ENCODE data around the gene MAP4K2.
"Not testable (repeated sequence)": the region's sequence is repeated elsewhere in the genome, so short reads cannot be mapped to it uniquely, and the experiment has no call there.

The MAP4K2 gene

GRCh38 chr11:64803158-64803845, at the start of gene MAP4K2:
TSS of gene MAP4K2 (minus strand) at chr11:64803214. CDS start at chr11:64803149, 65 bp downstream.
- DNase-seq (ENCODE audit: low read depth in 3 of 3, low spot score in 1 of 3), result peak; percentile 70 to 82 (median 73)

- DNase-seq (ENCODE audit: low read depth in 3 of 3, low spot score in 1 of 3), result no peak
Measured at GRCh38 chr11:64851831-64852351, 48.9 kb upstream of the MAP4K2 start.

DNA sequence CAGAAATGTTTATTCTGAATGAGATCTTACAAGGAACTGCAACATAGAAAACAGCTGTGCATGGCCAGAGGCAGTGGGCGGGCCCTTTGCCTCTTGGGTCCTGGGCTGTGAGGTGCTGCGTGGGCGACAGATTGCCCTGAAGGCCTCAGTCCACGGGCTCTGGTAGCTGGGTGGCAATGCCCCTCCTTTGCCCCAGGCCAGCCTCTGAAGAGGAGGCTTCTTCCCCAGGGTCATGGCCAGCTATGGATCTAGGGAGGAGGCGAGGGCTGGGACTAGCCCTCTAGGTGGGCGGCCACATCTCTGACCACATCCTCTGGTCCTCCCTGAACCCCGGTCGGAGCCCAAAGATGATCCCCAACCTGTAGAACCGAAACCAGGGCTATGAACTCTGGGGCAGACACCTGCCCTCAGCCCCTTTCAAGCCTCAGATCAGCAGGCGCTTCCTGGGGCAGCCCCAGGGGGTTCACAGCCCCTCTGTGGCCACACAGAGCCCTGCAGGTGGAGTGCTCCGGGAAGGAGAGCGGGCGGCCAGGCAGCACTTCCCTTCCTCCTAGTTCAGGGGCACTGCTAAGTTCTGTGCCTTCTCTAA, 48.1 kb upstream of the MAP4K2 start:
- no peak for DNase-seq (ENCODE audit: low read depth in 3 of 3, low spot score in 1 of 3)

DNA sequence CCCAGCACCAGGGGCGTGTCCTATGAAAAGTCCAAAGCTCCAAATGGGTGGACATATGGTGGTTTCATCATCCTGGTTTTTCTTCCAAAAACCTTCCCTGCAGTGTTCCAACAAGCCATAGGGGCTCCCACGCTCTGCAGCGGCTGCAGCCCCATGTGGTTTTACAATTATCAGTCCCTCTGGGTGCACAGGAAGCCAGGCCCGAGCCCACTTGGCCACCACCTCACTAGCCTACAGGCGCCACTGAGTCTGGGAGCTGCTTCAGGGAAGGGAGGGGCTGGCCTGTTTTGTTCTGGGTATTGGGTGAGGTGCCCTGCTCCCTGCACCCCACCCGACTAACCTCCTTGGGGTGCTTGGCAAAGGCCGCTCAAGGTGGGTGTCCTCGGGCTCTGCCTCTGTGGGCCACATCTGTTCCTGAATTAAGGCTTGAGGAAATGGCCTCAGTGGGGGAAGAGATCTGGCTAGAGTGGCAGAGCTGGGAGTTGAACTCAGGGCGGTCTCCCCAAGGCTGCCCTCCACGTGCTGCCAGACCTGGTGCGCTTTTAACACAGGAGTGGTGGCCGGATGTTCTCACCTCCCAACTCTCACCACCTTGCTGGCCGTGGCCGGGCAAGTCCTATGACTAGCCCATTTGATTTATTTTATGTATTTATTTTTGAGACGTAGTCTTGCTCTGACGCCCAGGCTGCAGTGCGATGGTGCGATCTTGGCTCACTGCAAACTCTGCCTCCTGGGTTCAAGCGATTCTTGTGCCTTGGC, 46.8 kb upstream of the MAP4K2 start:
- no peak for DNase-seq (ENCODE audit: low read depth in 3 of 3, low spot score in 1 of 3)

DNA sequence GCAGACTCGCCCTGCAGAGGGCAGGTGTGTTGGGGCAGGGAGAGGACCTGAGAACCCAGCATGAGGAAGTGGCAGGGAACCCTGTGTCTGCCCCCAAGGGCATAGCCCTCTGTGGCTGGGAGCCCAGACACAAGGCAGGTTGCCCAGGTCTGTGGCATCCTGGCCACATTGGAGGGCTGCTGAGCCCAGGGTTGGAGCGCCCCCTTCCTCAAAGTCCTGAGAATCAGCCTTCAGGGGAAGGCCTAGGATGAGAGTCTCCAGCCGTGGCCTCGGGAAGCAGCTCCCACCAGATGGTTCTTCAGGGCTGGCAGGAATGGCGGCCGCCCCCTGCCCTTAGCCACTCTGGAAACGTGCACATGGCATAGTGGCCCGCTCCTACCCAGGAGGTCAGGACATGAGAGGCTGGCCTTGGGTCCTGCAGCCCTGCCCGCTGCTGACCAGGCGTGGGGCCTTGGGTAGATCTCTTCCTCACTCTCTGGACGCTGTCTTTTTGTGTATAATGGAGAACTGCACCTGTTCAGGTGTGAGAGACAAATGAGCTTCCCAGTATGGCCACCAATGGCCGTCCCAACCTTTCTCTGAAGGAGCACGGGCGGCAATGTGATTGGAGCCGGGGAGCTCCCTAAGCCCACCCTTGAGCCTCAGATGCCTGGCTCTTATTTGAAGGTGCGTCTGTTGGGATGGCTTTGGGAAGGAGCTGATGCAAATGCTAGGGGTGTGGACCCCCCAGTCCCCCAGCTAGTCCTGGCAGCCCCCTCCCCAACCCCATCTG, 46.0 kb upstream of the MAP4K2 start:
- DNase-seq (ENCODE audit: low read depth in 3 of 3, low spot score in 1 of 3), result no peak

GRCh38 chr11:64848214-64848825, 45.3 kb upstream of the MAP4K2 start:
- no peak for DNase-seq (ENCODE audit: low read depth in 3 of 3, low spot score in 1 of 3)

DNA sequence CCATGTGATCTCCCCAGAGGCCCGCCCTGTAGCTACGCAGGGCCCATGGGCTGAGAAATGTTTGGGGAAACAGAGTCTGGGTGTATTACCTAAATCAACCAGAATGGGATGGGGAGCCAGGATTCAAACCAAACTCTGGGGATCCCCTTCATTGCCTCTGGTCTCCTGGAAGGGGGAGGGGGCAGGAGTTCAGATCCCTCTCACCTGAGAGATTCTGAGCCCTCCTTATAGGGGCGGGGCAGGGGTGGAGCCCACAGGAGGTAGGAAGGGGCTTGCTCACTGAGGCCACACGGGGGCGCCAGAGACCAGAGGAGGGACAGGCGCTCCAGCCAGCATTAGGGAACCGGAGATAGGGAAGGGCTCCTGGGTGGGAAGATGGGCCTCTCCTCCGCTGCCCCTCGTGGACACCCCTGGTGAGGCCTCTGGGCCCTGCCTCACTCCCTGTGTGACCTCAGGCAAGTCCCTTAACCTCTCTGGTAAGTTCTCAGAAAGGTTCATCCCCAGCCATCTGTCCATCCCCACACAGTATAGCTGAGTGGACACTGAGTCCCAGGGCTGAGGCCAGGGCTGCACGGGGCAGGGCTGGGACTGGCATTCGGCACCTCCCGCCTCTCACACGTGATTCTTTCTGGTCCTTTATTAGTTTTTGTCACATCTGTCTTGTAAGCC, 44.1 kb upstream of the MAP4K2 start:
- peak; percentile 82 to 95 (median 83) for DNase-seq (ENCODE audit: low read depth in 3 of 3, low spot score in 1 of 3)

DNA sequence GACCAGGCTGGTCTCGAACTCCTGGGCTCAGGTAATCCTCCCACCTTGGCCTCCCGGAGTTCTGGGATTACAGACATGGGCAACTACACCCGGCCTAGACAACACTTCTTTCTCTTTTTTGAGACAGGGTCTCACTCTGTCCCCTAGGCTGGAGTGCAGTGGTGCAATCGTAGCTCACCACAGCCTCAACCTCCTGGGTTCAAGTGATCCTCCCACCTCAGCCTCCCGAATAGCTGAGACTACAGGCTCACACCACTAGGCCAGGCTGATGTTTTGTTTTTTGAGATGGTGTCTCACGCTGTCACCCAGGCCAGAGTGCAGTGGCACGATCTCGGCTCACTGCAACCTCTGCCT, 42.7 kb upstream of the MAP4K2 start:
- not testable (repeated sequence) for DNase-seq (ENCODE audit: low read depth in 3 of 3, low spot score in 1 of 3)

GRCh38 chr11:64845129-64845775, 42.2 kb upstream of the MAP4K2 start:
- DNase-seq (ENCODE audit: low read depth in 3 of 3, low spot score in 1 of 3), result no peak

GRCh38 chr11:64844330-64845128, 41.5 kb upstream of the MAP4K2 start, which contains the start of gene CDC42BPG:
TSS of gene CDC42BPG (minus strand) at chr11:64844653. CDS start at chr11:64844569, 84 bp downstream.
- DNase-seq (ENCODE audit: low read depth in 3 of 3, low spot score in 1 of 3), result peak in 1 of 3 donors; percentile 57

DNA sequence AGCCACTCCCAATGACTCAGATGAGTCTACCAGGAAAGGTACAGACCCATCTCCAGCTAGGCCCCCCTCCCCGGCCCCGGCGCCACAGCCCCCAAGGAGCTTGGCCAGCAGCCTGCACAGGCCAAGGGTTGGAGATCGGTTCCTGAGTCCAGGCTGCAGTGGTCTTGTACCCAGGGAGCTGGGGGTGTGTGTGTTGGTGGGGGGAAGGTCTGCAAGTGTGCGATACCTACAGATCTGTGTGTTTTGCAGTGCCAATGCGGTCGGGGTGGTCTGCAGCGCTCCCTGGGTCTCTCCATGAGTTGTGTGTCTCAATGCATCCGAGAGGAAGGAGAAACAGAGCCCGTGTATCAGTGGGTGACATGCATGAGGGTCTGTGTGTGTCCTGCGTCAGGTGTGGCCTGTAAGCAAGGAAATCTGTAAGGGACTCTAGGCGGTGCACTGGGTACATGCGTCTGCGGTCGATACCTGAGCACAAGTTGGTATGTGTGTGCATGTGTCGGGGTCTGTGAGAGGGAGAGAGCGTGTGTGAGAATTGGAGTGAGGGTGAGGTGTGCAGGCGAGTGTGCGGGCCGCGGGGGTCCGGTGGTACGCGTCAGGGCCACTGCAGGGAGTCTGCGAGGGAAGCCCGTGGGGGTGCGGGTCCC, 40.8 kb upstream of the MAP4K2 start:
- no peak for DNase-seq (ENCODE audit: low read depth in 3 of 3, low spot score in 1 of 3)

DNA sequence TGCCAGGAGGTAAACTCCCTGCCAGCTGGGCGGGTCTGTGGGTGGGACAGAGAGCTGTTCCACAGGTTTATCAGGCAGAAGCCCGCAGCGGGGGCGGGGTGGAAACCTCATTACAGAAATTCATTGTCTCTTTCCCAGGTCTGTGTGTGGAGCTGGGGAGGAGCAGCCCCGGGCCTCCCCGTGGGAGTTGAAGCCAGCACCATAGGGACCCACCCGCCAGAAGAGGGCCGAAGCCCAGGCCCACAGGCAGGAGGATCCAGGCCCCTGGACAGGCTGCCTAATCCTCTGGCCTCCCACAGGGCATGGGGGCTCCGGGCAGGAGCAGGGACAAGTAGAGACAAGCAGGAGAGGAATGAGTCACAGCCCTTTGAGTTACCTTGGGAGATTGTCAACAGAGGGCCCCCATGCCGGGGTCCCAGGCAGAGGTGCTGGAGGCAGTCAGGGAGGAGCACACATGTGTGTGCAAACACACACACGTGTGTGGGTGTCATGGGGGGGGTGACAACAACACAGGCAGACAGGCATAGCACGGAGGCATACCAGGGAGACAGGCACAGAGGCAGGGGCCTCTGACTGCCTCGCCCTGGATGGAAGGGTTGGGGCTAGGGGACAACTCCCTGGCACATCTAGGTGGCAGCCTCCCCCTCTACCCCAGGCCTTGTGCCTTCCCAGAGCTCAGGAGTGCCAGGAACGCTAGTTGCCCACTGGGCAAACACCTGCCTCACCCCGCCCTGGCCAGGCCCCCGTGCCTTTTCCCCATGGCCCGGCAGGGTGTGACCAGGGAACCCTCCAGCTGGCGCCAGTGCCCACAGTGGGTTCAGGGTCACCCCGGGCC, 40.1 kb upstream of the MAP4K2 start:
- no peak for DNase-seq (ENCODE audit: low read depth in 3 of 3, low spot score in 1 of 3)

DNA sequence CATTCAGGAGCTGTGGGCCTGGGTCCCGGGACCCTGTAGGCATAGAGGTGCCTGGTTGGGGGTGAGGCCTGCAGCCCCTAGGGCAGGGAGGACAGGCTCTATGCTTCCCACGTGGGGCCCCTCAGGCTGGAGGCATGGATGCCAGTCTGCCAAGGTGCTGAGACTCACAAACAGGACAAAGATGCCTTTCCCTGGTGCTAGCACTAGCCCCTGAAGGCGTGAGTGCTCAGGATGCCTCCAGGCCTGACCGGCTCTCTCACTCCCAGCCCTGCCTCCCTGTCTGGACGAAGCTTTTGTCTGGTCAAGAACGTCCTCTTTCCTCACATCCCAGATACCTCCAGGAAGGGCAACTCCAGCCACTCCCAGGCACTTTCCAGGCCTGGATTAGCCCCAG, 39.3 kb upstream of the MAP4K2 start:
- DNase-seq (ENCODE audit: low read depth in 3 of 3, low spot score in 1 of 3), result no peak

- no peak for DNase-seq (ENCODE audit: low read depth in 3 of 3, low spot score in 1 of 3)
Measured at GRCh38 chr11:64841592-64842365, 38.8 kb upstream of the MAP4K2 start.

DNA sequence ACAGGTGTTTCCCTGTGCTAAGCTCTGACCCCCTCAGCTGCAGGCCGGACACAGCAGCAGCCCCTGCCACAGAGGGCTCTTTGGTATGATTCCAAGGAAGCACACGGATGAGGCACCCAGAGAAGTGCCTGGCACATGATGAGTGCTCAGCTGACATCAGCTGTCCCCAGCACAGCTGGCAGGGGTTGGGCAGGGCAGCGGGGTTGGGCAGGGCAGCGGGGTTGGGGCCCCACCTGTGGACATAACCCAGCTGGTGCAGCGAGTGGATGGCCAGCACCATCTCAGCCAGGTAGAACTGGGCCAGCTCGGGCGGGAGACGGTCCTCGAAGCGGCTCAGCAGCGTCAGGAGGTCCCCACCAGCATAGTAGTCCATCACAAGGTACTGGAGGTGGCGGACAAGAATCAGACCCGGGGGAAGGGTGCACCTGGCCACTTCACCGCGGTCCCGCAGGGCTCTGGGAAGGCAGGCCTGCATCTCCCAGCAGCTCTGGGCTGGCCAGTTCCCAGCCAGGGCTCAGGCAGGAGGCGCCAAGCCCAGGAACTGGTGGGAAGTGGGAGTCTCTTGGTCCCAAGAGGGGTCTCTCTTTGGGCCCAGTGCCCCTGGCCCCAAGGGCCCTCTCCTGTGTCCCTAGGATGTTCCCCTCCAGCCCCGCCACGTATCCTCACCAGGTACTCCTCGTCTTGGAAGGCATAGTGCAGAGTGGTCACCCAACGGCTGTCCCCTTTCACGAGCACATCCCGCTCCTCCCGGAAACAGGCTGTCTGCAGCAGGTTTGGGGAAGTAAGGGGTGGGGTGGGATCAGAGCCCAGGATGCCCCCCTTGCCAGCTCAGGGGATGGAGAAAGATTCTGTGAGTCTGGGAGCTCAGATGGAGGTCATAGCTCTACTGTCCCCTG, 37.1 kb upstream of the MAP4K2 start:
- DNase-seq (ENCODE audit: low read depth in 3 of 3, low spot score in 1 of 3), result no peak

DNA sequence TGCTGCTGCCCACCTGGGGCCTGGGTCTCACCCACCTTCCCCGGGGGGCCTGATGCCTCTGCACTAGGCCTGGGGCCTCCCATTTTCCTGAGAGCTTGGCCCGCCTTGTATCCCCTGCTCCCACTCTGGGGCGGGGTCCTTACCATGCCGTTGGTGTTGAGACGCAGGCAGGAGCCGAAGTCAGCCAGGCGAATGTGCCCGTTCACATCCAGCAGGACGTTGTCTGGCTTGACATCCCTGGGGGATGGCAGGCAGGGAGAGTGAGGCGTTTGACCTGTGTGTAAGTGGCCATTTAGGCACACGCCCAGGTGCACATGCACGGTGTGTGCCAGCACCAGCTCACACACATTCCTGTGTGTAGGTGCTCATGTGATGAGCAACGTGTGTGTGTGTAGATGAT, 36.3 kb upstream of the MAP4K2 start:
- no peak for DNase-seq (ENCODE audit: low read depth in 3 of 3, low spot score in 1 of 3)
